Liver (tissue), 3 donors: ENCODE measurements around the gene C2orf49.

Experiments used
- ATF3 ChIP-seq: IDR thresholded peaks from 2 replicates; pipeline ENCODE4 v1.6.1; 2016; ENCODE audit warnings: antibody characterized with exemption
- CTCF ChIP-seq: fragments of 150-350 bp; IDR thresholded peaks from 2 replicates; pipeline ENCODE4 v1.5.1; 2017; ENCODE audit warnings: improper control_type of control experiment, low read depth, low read length; ENCODE audit not compliant: missing input control
- EGR1 ChIP-seq, 2 donors: IDR thresholded peaks; 2 replicates each; pipeline ENCODE4 v1.6.1; 2016 to 2018; ENCODE audit warnings: antibody characterized with exemption in 2 of 2, low read depth in 2 of 2
- GABPA ChIP-seq, 2 donors: IDR thresholded peaks in 1 of 2; conservative IDR thresholded peaks in 1 of 2; 2 replicates each; pipeline ENCODE4 v1.6.1; 2016; ENCODE audit warnings: antibody characterized with exemption in 2 of 2, mild to moderate bottlenecking in 1 of 2, moderate library complexity in 1 of 2
- NR2F2 ChIP-seq: IDR thresholded peaks from 2 replicates; pipeline ENCODE4 v1.6.1; 2016; ENCODE audit warnings: antibody characterized with exemption
- RAD21 ChIP-seq, 2 donors: IDR thresholded peaks; 2 replicates each; pipeline ENCODE4 v1.6.1; 2016; ENCODE audit warnings: antibody characterized with exemption in 2 of 2, mild to moderate bottlenecking in 2 of 2
- REST ChIP-seq: IDR thresholded peaks from 2 replicates; pipeline ENCODE4 v1.6.1; 2016; ENCODE audit warnings: antibody characterized with exemption, mild to moderate bottlenecking
- TAF1 ChIP-seq: conservative IDR thresholded peaks from 2 replicates; pipeline ENCODE4 v1.6.1; 2016; ENCODE audit warnings: antibody characterized with exemption, mild to moderate bottlenecking
- donor health status: healthy.
- donor health status: healthy.

GRCh38 chr2:105358593-105358992 lies 21.3 kb downstream of the C2orf49 start:
- TF ChIP-seq CTCF: no peak
- TF ChIP-seq REST: no peak
- no peak for TF ChIP-seq RAD21 (IDR thresholded peaks at IDR 0.05)
- TF ChIP-seq GABPA (IDR thresholded peaks at IDR 0.05 in 1 of 2, conservative IDR thresholded peaks at IDR 0.05 in 1 of 2): no peak
- no peak for TF ChIP-seq ATF3
- no peak for TF ChIP-seq EGR1 (IDR thresholded peaks at IDR 0.05; ENCODE audit: low read depth in 2 of 2)
- no peak for TF ChIP-seq NR2F2
- TF ChIP-seq TAF1: no peak
